ENCODE measurements around the gene SENP5.
"Not testable (repeated sequence)": the region's sequence is repeated elsewhere in the genome, so short reads cannot be mapped to it uniquely, and the experiment has no call there.

Gene SENP5

DNA sequence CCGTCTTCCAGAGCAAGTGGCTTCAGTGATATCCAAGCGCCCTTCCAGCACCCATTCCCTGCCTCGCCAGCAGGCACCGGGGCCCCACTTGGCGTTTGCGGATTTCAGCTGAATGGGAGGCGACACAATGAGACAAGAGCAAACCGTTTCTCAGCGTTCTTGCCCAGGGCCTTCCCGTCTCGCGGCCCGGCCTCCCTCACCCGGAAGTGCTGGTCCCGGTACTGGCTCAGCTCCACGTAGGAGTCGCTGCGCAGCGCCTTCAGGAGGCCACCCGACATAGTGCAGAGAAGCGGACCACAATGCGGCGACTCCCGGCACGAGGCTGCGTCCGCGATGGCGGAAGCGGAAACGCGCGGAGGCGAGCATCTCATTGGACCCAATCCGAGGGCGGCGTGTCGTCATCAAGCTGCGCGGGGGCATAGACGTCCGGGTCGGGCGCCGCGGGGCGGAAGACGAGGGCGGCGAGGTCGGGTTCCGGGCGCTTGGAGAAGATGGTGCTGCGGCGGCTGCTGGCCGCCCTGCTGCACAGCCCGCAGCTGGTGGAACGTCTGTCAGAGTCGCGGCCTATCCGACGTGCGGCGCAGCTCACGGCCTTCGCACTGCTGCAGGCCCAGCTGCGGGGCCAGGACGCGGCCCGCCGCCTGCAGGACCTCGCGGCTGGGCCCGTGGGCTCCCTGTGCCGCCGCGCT is 74.7 kb downstream of the SENP5 start, which contains the start of gene NCBP2:
Gene NCBP2, minus strand, starts transcription at position 303 of the 689 bp plus-strand sequence. Its CDS starts 25 bp downstream, at position 278.
- DNase-seq (ENCODE audit: low spot score) = peak; percentile 98

DNA sequence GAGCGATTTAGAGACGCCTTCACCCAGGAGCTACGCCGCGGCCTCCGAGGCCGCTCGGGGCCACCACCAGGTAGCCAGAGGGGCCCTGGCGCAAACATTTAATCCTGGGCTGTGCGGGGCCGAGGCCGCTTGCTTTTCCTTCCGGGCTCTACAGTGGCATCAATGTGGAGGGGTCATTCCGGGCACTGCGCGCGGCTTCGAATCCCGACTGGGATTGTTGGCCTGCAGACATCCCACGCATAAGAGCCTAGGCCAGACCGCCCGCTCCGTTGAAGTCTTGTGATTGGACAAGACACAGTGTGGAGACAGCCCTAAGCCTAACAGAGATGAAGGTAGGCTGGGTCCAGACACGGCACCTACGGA is 75.2 kb downstream of the SENP5 start:
- DNase-seq (ENCODE audit: low spot score) = peak; percentile 20

DNA sequence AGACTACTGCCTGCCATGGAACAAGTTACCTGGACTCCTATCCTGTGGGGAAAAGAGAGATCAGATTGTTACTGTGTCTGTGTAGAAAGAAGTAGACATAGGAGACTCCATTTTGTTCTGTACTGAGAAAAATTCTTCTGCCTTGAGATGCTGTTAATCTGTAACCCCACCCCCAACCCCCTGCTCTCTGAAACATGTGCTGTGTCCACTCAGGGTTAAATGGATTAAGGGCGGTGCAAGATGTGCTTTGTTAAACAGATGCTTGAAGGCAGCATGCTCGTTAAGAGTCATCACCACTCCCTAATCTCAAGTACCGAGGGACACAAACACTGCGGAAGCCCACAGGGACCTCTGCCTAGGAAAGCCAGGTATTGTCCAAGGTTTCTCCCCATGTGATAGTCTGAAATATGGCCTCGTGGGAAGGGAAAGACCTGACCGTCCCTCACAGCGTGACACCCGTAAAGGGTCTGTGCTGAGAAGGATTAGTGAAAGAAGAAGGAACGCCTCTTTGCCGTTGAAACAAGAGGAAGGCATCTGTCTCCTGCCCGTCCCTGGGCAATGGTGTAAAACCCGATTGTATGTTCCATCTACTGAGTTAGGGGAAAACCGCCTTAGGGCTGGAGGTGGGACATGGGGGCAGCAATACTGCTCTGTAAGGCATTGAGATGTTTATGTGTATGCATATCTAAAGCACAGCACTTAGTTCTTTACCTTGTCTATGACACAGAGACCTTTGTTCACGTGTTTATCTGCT is 76.5 kb downstream of the SENP5 start:
- not testable (repeated sequence) for DNase-seq (ENCODE audit: low spot score)

DNA sequence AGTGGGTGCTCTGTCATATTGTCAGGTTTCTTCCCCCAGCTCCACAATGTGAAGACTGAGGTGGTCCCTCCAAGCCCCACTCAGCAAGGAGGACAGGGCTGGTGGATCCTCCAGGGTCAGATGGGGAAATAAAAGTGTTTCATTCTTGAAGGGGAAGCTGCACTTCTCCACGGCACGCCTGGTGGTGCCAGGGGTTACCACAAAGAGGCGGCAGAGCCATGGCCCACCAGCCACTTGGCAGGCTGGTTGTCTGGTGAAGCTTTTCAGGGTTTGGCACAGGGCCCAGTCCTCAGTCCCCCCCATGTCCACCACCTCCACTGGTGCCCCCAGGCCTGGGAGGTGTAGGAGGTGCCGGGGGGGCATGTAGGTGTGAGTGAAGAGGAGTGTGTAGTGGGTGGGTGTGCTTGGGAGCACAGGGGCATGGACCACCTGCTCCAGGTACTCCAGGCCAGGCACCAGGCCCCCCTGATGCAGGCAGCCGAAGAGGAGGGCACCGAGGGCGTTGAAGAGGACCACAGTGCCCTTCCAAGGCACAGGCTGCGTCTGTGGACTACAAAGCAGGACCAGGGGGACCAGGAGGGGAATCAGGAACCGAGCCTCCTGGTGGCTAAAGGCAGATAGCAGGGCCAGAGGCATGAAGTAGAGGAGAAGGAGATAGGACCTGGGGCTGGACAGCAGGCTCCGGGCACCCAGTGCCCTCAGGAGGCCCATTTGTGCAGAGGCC is 79.6 kb downstream of the SENP5 start:
- peak; percentile 24 for DNase-seq (ENCODE audit: low spot score)

DNA sequence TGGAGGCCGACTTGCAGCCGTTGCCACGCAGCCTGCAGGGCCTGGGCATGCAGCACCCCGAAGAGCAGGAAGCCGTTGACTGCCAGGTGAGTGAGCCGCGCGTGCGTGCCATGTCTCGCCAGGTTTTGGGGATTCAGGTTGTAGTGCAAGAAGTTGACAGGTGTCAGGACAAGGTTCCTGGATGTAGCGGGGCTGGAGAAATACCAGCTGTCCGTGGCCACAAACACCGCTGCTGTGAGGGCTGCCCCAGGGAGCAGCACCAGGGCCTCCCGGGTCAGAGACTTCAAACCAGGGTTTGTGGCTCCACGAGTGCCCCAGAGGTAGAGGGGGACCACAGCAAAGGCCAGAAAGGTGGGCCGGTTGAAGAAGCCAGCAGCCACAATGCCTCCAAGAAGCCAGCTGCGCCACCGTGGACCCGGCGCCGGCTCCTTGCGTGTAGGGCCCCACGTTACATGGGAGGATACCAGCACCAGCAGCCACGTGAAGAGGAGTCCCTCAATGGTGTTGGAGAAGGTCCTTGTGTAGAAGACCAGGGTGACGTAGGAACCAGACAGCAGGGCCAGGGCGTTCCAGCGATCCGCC is 80.2 kb downstream of the SENP5 start:
- no peak for DNase-seq (ENCODE audit: low spot score)

DNA sequence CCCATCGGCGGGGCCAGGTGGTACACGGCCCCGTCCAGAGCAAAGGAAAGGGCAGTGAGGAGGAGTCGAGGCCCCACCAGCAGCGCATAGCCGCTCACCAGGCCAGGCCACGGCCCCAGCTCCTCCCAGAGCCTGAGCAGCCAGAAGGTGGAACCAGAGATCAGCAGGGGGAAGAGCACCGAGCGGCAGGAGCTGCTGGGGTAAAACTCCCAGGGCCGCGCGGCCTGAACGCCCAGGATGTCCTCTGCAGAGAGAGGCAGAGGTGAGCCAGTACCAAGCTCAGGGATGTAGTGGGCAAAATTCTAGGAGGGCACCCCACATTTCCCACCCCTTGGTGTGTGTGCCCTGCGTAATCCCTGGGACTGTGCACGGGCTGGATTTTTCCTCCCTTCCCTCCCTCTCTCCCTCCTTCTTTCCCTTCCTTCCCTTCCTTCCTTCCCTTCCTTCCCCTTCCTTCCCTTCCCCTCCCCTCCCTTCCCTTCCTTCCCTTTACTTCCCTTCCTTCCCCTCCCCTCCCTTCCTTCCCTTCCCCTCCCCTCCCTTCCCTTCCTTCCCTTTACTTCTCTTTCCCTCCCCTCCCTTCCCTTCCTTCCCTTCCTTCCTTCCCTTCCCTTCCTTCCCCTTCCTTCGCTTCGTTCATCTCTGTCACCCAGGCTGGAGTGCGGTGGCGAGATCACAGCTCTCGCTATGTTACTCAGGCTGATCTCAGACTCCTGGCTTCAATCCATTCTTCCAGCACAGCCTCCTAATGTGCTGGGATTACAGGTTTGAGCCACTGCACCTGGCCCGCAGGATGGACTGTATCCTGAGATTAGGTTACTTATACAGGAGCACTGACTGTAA is 80.9 kb downstream of the SENP5 start:
- DNase-seq (ENCODE audit: low spot score) = peak; percentile 23

DNA sequence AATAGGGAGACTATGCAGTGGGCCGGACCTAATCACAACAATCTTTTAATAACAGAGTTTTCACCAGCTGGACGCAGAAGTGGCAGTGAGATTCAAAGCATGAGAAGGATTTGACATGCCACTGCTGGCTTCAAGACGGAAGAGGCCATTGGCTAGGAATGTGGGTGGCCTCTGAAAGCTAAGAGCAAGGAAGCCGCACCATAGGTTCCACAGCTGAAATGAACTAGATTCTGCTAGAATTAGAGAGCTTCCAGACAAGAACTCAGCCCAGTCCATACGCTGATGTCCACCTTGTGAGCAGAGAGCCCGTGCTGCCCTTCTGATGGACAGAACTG is 81.5 kb downstream of the SENP5 start:
- DNase-seq (ENCODE audit: low spot score) = no peak

DNA sequence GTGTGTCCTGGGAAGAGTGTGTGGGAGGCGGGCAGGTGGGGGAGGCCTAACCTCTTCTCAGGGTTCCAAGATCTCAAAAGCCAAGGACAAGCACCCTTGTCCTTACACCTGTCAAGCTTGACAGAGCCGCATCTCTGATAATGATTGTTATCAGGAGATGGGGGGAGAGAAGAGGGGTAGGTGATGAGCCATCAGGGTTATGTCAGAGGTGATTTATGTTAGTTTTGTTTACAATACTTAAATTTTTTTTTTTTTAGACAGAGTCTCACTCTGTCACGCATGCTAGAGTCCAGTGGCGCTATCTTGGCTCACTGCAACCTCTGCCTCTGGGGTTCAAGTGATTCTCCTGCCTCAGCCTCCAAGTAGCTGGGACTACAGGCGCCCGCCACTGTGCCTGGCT is 82.0 kb downstream of the SENP5 start:
- no peak for DNase-seq (ENCODE audit: low spot score)

DNA sequence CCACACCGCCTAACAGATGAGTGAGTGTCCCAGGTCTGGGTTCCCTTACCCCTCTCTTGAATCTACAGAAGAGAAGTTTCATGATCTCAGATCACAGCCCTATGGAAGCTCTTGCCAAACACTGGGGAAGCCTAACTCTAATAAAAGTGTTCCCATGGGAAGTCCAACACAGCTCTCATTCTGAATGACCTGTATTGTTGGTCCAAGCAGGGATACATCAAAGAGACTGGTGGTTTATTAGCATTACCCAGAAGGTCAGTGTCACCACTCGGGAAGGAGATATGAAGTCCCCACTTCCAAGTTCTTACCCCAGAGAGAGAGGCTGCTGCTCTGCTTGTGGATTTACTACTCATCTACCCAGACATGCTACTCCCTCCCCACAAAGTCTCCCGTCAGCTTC is 83.7 kb downstream of the SENP5 start:
- no peak for DNase-seq (ENCODE audit: low spot score)

DNA sequence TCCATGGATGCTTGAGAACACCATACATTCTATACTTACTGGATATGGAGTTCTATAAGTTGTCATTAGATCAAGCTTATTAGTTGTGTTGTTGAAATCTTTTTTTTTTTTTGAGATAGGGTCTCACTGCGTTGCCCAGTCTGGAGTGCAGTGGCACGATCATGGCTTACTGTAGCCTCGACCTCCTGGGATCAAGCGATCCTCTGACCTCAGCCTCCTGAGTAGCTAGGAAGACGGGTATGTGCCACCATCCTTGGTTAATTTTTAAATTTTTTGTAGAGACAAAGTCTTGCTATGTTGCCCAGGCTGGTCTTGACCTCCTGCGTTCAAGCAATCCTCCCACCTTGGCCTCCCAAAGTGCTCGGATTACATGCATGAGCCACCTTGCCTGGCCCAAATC is 87.1 kb downstream of the SENP5 start:
- DNase-seq (ENCODE audit: low spot score) = no peak

DNA sequence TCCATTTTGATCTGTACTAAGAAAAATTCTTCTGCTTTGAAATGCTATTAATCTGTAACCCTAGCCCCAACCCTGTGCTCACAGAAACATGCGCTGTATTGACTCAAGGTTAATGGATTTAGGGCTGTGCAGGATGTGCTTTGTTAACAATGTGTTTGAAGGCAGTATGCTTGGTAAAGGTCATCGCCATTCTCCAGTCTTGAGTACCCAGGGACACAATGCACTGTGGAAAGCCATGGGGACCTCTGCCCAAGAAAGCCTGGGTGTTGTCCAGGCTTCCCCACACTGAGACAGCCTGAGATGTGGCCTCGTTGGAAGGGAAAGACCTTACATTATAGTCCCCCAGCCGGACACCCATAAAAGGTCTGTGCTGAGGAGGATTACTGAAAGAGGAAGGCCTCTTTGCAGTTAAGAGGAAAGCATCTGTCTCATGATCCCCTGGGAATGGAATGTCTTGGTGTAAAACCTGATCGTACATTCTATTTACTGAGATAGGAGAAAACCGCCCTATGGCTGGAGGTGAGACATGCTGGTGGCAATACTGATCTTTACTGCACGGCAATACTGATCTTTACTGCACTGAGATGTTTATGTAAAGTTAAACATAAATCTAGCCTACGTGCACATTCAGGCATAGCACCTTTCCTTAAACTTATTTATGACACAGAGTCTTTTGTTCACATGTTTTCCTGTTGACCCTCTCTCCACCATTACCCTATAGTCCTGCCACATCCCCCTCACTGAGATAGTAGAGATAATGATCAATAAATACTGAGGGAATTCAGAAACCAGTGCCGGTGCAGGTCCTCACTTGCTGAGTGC is 94.6 kb downstream of the SENP5 start:
- no peak for DNase-seq (ENCODE audit: low spot score)

DNA sequence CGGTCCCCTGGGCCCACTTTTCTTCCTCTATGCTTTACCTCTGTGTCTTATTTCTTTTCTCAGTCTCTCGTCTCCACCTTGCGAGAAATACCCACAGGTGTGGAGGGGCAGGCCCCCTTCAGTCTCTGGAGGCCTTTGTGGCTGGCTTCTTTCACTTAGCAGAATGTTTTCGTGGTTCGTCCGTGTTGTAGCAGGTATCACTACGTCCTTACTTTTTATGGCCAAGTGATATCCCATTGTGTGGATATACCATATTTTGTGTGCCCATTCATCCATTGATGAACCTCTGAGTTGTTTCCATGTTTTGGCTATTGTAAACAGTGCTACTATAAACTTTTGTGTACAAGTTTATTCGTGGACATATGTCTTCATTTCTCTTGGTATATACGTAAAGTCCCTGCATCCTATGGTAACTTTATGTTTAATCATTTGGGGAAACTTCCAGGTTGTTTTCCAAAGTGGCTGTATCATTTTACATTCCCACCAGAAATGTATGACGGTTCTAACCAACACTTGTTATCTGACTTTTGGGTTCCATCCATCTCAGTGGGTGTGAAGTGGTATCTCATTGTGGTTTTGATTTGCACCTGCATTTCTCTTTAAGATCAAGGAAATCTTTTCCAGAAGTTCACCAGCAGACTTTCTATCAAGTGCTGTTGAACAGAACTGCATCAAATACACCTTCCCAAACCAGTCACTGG is 95.4 kb downstream of the SENP5 start:
- DNase-seq (ENCODE audit: low spot score) = no peak

DNA sequence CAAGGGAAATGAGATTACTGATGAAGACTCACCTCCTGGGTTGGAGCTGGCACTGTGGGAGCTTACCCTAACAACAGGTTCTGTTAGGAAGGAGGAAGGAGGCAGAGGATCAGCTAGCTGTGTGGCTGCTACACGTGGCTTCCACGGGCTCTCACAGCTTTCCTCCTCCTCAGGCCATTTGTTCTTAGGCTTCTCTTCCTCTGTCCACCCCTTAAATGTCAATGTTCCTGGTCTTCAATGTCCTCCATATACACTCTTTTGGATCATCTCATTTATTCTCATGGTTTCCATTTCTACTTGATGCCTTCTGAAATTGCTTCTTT is 95.9 kb downstream of the SENP5 start:
- no peak for DNase-seq (ENCODE audit: low spot score)

DNA sequence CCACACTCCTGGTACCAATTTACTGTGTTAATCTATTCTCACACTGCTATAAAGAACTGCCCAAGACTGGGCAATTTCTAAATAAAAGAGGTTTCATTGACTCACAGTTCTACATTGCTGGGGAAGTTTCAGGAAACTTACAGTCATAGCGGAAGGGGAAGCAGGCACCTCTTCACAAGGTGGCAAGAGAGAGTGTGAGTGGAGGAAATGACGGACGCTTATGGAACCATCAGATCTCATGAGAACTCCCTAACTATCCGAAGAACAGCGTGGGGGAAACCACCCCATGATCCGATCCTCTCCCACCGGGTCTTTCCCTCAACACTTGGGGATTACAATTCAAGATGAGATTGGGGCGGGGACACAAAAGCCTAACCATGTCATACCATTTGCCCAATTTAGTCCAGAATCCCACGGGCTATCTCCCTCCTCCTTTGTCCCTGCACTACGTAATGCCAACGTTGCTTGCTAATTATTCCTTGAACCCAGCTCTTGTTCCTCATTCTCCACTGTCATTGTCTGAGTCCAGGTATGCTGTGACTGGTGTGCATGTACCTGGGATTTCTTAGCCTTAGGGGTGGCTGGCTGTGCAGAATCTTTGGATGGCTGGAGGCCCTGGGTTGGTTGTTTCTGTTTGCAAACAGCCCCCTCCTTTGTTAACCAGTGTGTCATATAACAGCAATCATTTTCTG is 97.5 kb downstream of the SENP5 start:
- no peak for DNase-seq (ENCODE audit: low spot score)

DNA sequence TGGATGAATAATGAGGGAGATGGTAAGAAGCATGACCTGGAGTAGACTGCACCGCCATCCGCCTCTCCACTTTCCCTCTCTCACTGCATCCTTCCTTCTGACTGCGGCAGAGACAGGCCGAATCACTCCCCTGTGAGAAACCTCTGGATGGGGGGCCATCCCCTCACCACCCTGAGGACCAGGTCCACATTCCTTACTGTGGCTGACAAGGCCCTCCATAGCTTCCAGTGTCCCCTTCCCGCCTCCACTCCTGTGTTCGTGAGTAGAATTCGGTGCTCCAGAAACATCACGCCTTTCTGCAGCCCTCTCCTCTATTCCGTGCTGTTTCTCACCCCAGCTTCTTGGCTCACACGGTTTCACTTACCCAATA is 98.1 kb downstream of the SENP5 start:
- no peak for DNase-seq (ENCODE audit: low spot score)

DNA sequence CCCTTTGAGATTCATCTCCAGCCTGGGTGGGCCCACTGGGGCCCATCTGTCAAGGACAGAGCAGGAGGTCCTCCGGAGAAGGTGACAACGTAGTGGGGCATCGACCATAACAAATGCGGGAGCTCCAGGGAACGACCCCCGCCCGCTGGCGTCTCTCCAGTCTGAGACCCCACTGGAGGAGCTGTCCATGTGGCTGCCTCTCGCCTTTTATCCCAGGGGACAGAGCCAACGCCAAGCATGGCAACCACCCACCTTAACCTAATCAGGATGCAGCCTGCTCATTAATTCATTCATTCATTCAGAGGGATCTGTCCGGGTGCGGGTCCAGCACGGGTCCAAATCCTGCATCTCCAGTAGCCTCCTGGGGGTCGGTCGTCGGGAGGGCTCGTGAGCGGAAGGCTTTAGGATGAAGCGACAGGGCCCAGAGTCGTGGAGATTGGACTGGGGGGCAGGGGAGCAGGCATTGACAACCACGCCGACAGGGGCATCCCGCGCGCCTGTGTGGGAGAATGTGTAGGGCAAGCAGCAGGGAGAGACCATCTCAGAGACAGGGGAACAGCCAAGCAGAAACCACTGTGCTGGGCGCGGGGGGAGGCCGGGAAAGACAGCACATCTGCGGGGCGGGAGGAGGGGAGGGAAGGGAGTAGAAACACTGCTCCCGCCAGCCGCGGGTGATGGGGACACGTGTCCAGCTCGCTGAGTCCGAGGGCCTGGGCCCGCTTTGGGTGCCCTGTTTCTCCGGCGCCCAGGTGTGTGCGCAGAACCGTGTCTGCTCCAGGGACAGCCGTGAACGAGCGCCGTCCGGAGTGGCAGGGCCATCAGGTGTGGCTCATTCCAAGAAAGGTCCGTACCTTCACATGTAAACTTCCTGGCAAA is 99.0 kb downstream of the SENP5 start:
- no peak for DNase-seq (ENCODE audit: low spot score)

DNA sequence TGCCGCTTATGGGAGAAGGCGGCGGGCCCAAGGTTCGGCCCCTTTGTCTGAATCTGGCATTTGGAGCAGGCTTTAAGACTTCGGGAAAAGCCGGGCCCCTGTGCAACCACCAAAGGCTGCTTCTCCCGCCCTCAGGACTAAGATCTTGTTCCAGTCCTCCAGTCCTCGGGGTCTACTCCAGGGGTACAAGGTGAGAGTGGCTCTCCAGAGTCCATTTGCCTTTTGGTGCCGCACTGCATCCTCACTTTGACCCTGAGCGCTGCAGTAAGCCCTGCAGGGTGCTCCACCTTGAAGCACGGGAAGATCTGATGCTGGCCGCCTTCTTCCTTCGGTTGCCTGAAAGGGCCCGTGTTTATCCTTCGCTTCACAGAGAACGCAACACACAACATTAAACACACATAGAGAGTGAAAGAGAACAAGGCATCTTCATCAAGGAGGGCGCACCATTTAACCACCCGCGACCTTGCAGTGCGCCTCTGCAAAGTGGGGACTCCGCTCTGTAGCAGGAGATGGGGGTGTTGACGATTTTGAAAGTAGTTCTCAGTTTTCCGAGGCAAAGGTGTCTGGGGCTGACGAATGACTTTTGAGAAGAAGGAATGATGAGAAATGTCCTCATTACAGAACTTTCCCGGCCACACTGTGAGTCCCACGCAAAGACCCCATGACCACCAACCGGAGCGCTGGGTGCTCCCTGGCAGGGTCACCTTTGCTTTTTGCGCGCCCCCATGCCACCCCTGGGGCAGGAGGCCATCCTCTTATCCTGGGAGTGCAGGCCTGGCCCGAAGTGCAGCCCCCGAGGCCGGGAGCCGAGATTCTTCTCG is 99.9 kb downstream of the SENP5 start:
- no peak for DNase-seq (ENCODE audit: low spot score)

All from AG20443 (cell line).